ENCODE measurements around the gene DDRGK1.

DDRGK1 gene

GRCh38 chr20:3239867-3240775 lies 35.6 kb upstream of the DDRGK1 start:
- no peak overlapping the region for H3K27ac Mint-ChIP-seq
- H3K27me3 Mint-ChIP-seq = peaks cover 94% of the 10 kb centered on the region
- peak overlapping the region; percentile 89 for H3K4me3 Mint-ChIP-seq
- H3K9me3 Mint-ChIP-seq = no peaks in the 10 kb centered on the region
- CTCF ChIA-PET = interaction anchor here (0.9 to 1.2 kb wide), 2 partner anchors 9 to 13 kb away, joined by 3 to 4 read pairs; no protein-coding TSS in a partner anchor
- H3K36me3 Mint-ChIP-seq = no peaks in the 10 kb centered on the region
- H3K4me1 Mint-ChIP-seq = peaks cover 14% of the 10 kb centered on the region
- DNase-seq = peak; percentile 35

GRCh38 chr20:3239026-3239866 lies 34.8 kb upstream of the DDRGK1 start, which contains the start of gene SLC4A11:
Gene SLC4A11, minus strand, starts transcription at chr20:3239190. Its CDS starts 53 bp downstream, at chr20:3239137.
- Mint-ChIP-seq H3K36me3 (no peaks in the 10 kb centered on the region), H3K27me3 (peaks cover 94% of the 10 kb centered on the region), H3K4me1 (peaks cover 14% of the 10 kb centered on the region), H3K9me3 (no peaks in the 10 kb centered on the region), H3K4me3 (peak within 1 kb of the TSS; percentile 89), H3K27ac (no peak within 1 kb of the TSS)
- DNase-seq = peak; percentile 59
- CTCF ChIA-PET = interaction anchor here (0.9 to 1.1 kb wide), 2 partner anchors 10 to 20 kb away, joined by 3 to 4 read pairs; no protein-coding TSS in a partner anchor

- Mint-ChIP-seq H3K36me3 (no peaks in the 10 kb centered on the region), H3K4me3 (peak overlapping the region; percentile 78), H3K27ac (no peak overlapping the region), H3K27me3 (peaks cover 88% of the 10 kb centered on the region), H3K9me3 (no peaks in the 10 kb centered on the region), H3K4me1 (peaks cover 14% of the 10 kb centered on the region)
- CTCF ChIA-PET = interaction anchor here (1.1 kb wide), 1 partner anchor 20 kb away, joined by 3 read pairs; no protein-coding TSS in a partner anchor
- peak; percentile 80 for DNase-seq
These were observed 34.1 kb upstream of the DDRGK1 start for GRCh38 chr20:3238616-3239025.

- no peaks in the 10 kb centered on the region for H3K9me3 Mint-ChIP-seq
- peaks cover 14% of the 10 kb centered on the region for H3K4me1 Mint-ChIP-seq
- H3K27ac Mint-ChIP-seq = no peak overlapping the region
- no peaks in the 10 kb centered on the region for H3K36me3 Mint-ChIP-seq
- CTCF ChIA-PET = no interaction called here
- peak overlapping the region; percentile 78 for H3K4me3 Mint-ChIP-seq
- peaks cover 84% of the 10 kb centered on the region for H3K27me3 Mint-ChIP-seq
- DNase-seq = peak; percentile 46
These were observed 33.6 kb upstream of the DDRGK1 start for GRCh38 chr20:3237958-3238615.

GRCh38 chr20:3237011-3237957 lies 32.8 kb upstream of the DDRGK1 start:
- Mint-ChIP-seq H3K4me1 (peaks cover 14% of the 10 kb centered on the region), H3K27me3 (peaks cover 78% of the 10 kb centered on the region), H3K9me3 (no peaks in the 10 kb centered on the region), H3K27ac (no peak overlapping the region), H3K36me3 (no peaks in the 10 kb centered on the region), H3K4me3 (peak overlapping the region; percentile 78)
- CTCF ChIA-PET = no interaction called here
- no peak for DNase-seq

- Mint-ChIP-seq H3K4me3 (no peak overlapping the region), H3K4me1 (peaks cover 14% of the 10 kb centered on the region), H3K27me3 (peaks cover 63% of the 10 kb centered on the region), H3K36me3 (no peaks in the 10 kb centered on the region), H3K27ac (peak overlapping the region; percentile 45), H3K9me3 (no peaks in the 10 kb centered on the region)
- CTCF ChIA-PET = no interaction called here
- no peak for DNase-seq
These were observed 31.3 kb upstream of the DDRGK1 start for GRCh38 chr20:3235666-3236324.

- no peak overlapping the region for H3K27ac Mint-ChIP-seq
- CTCF ChIA-PET = no interaction called here
- peaks cover 46% of the 10 kb centered on the region for H3K27me3 Mint-ChIP-seq
- no peaks in the 10 kb centered on the region for H3K9me3 Mint-ChIP-seq
- DNase-seq = no peak
- H3K4me3 Mint-ChIP-seq = no peak overlapping the region
- H3K36me3 Mint-ChIP-seq = no peaks in the 10 kb centered on the region
- H3K4me1 Mint-ChIP-seq = peaks cover 7% of the 10 kb centered on the region
These were observed 29.6 kb upstream of the DDRGK1 start for GRCh38 chr20:3233991-3234498.

GRCh38 chr20:3233131-3233990 lies 28.9 kb upstream of the DDRGK1 start:
- Mint-ChIP-seq H3K4me1 (peaks cover 7% of the 10 kb centered on the region), H3K9me3 (no peaks in the 10 kb centered on the region), H3K27me3 (peaks cover 42% of the 10 kb centered on the region), H3K4me3 (no peak overlapping the region), H3K36me3 (no peaks in the 10 kb centered on the region), H3K27ac (no peak overlapping the region)
- CTCF ChIA-PET = interaction anchor here (1.0 kb wide), 1 partner anchor 15 kb away, joined by 4 read pairs; no protein-coding TSS in a partner anchor
- DNase-seq = no peak

GRCh38 chr20:3231889-3232588 lies 27.6 kb upstream of the DDRGK1 start:
- Mint-ChIP-seq H3K27me3 (peaks cover 28% of the 10 kb centered on the region), H3K27ac (no peak overlapping the region), H3K4me3 (no peak overlapping the region), H3K9me3 (no peaks in the 10 kb centered on the region), H3K36me3 (no peaks in the 10 kb centered on the region), H3K4me1 (peaks cover 2% of the 10 kb centered on the region)
- CTCF ChIA-PET = interaction anchor here (0.9 to 1.0 kb wide), 2 partner anchors 9 to 13 kb away, joined by 3 to 4 read pairs; no protein-coding TSS in a partner anchor
- no peak for DNase-seq

- Mint-ChIP-seq H3K4me1 (no peaks in the 10 kb centered on the region), H3K9me3 (no peaks in the 10 kb centered on the region), H3K27me3 (peaks cover 19% of the 10 kb centered on the region), H3K4me3 (no peak overlapping the region), H3K36me3 (no peaks in the 10 kb centered on the region), H3K27ac (no peak overlapping the region)
- CTCF ChIA-PET = no interaction called here
- no peak for DNase-seq
These were observed 26.6 kb upstream of the DDRGK1 start for GRCh38 chr20:3231116-3231515.

GRCh38 chr20:3229798-3230197 lies 25.3 kb upstream of the DDRGK1 start:
- H3K9me3 Mint-ChIP-seq = no peaks in the 10 kb centered on the region
- no peak overlapping the region for H3K27ac Mint-ChIP-seq
- H3K4me3 Mint-ChIP-seq = no peak overlapping the region
- H3K27me3 Mint-ChIP-seq = peaks cover 6% of the 10 kb centered on the region
- no peak for DNase-seq
- H3K36me3 Mint-ChIP-seq = no peaks in the 10 kb centered on the region
- peaks cover under 1% of the 10 kb centered on the region for H3K4me1 Mint-ChIP-seq
- CTCF ChIA-PET = interaction anchor here (0.5 kb wide), 1 partner anchor 184 kb away, joined by 3 read pairs; no protein-coding TSS in a partner anchor

Data from activated naive CD4-positive, alpha-beta T cell treated with anti-CD3 and anti-CD28 coated beads, Interleukin-2, amount 10 ng/mL, durations not matched to agents 7 days and 5 days (primary cell).